Tibial artery (tissue), 4 donors: ENCODE data around the gene PLS1.

ENCODE experiments used
- DNase-seq, 2 donors: peaks; one replicate each; pipeline ENCODE4 v3.0.0-alpha.2; 2019
- H3K27ac ChIP-seq, 2 donors: fragments of 200-600 bp; sonication (generic) in 1 of 2; 1 replicate in 1 of 2; 2 replicates in 1 of 2; pipeline ENCODE4 v1.5.1; 2018 to 2019; ENCODE audit warnings: mild to moderate bottlenecking in 1 of 2
- H3K27me3 ChIP-seq, 2 donors: fragments of 200-600 bp; sonication (generic) in 1 of 2; one replicate each; pipeline versions ENCODE4 v1.5.1 to v1.6.0; 2016 to 2019
- H3K36me3 ChIP-seq, 3 donors: fragments of 200-600 bp; sonication (generic) in 2 of 3; one replicate each; pipeline ENCODE4 v1.5.1; 2016 to 2019; ENCODE audit warnings: mild to moderate bottlenecking in 2 of 3
- H3K4me1 ChIP-seq, 4 donors: fragments of 200-600 bp; sonication (generic) in 2 of 4; 1 replicate in 3 of 4; 2 replicates in 1 of 4; pipeline ENCODE4 v1.5.1; 2016 to 2019
- H3K4me3 ChIP-seq, 2 donors: fragments of 200-600 bp; sonication (generic) in 1 of 2; 1 replicate in 1 of 2; 2 replicates in 1 of 2; pipeline ENCODE4 v1.5.1; 2018 to 2019; ENCODE audit warnings: mild to moderate bottlenecking in 2 of 2
- H3K9me3 ChIP-seq, 3 donors: fragments of 200-600 bp; sonication (generic) in 1 of 3; one replicate each; pipeline ENCODE4 v1.5.1; 2016 to 2019
- CTCF ChIP-seq, 2 experiments: fragments of 200-600 bp in 1 of 2; fragments of 450-650 bp in 1 of 2; IDR thresholded peaks; one replicate each; pipeline ENCODE4 v1.5.1; 2017 to 2019; ENCODE audit warnings: antibody characterized with exemption in 2 of 2, mild to moderate bottlenecking in 1 of 2, moderate library complexity in 1 of 2
- intact Hi-C: fragments of 100-400 bp; cut with DNase I; formaldehyde crosslinking; loops from one replicate; pipeline ENCODE4 v1.15.0; 2023; ENCODE audit warnings: low total_unique reads

Gene PLS1

GRCh38 chr3:142651711-142652110 is 55.5 kb downstream of the PLS1 start:
- no peak for TF ChIP-seq CTCF (IDR thresholded peaks at IDR 0.05)
- Histone ChIP-seq H3K27ac (no peak overlapping the region), H3K27me3 (no peaks in the 10 kb centered on the region), H3K36me3 (no peaks in the 10 kb centered on the region), H3K9me3 (no peaks in the 10 kb centered on the region), H3K4me1 (no peaks in the 10 kb centered on the region), H3K4me3 (no peak overlapping the region)
- DNase-seq, result no peak
- intact Hi-C loops, result no loop called here

- no peaks in the 10 kb centered on the region for H3K4me1 ChIP-seq
- intact Hi-C loops, result no loop called here
- DNase-seq, result no peak
- no peaks in the 10 kb centered on the region for H3K36me3 ChIP-seq
- H3K4me3 ChIP-seq, result no peak overlapping the region
- H3K9me3 ChIP-seq, result no peaks in the 10 kb centered on the region
- H3K27me3 ChIP-seq, result no peaks in the 10 kb centered on the region
- H3K27ac ChIP-seq, result no peak overlapping the region
- no peak for TF ChIP-seq CTCF (IDR thresholded peaks at IDR 0.05)
These were observed 56.7 kb downstream of the PLS1 start for GRCh38 chr3:142652826-142653292.

- DNase-seq, result no peak
- no peak for TF ChIP-seq CTCF (IDR thresholded peaks at IDR 0.05)
- Histone ChIP-seq H3K9me3 (no peaks in the 10 kb centered on the region), H3K36me3 (no peaks in the 10 kb centered on the region), H3K4me3 (no peak overlapping the region), H3K27me3 (no peaks in the 10 kb centered on the region), H3K4me1 (no peaks in the 10 kb centered on the region), H3K27ac (no peak overlapping the region)
- intact Hi-C loops, result no loop called here
These were observed 60.4 kb downstream of the PLS1 start for GRCh38 chr3:142656575-142656974.

- no peak for DNase-seq
- intact Hi-C loops, result no loop called here
- Histone ChIP-seq H3K27me3 (no peaks in the 10 kb centered on the region), H3K27ac (no peak overlapping the region), H3K4me1 (no peaks in the 10 kb centered on the region), H3K9me3 (no peaks in the 10 kb centered on the region), H3K36me3 (no peaks in the 10 kb centered on the region), H3K4me3 (no peak overlapping the region)
- no peak for TF ChIP-seq CTCF (IDR thresholded peaks at IDR 0.05)
These were observed 60.8 kb downstream of the PLS1 start for GRCh38 chr3:142657033-142657432.

GRCh38 chr3:142660383-142660782 is 64.2 kb downstream of the PLS1 start:
- TF ChIP-seq CTCF (IDR thresholded peaks at IDR 0.05), result no peak
- Histone ChIP-seq H3K36me3 (no peaks in the 10 kb centered on the region), H3K4me1 (no peaks in the 10 kb centered on the region)

GRCh38 chr3:142660893-142661292 is 64.7 kb downstream of the PLS1 start:
- intact Hi-C loops, result no loop called here

More at GRCh38 chr3:142660383-142660782, 64.2 kb downstream of the PLS1 start:
- Histone ChIP-seq H3K27me3 (no peaks in the 10 kb centered on the region), H3K4me3 (no peak overlapping the region), H3K9me3 (no peaks in the 10 kb centered on the region), H3K27ac (no peak overlapping the region)
- intact Hi-C loops, result no loop called here
- DNase-seq, result no peak

More at GRCh38 chr3:142660893-142661292, 64.7 kb downstream of the PLS1 start:
- Histone ChIP-seq H3K36me3 (no peaks in the 10 kb centered on the region), H3K4me3 (no peak overlapping the region), H3K9me3 (no peaks in the 10 kb centered on the region), H3K27me3 (no peaks in the 10 kb centered on the region), H3K4me1 (no peaks in the 10 kb centered on the region), H3K27ac (no peak overlapping the region)
- no peak for DNase-seq
- TF ChIP-seq CTCF (IDR thresholded peaks at IDR 0.05), result no peak
